Trophoblast cell (in vitro differentiated cells and primary cell): ENCODE measurements around the gene EPS8.

Experiments
- DNase-seq, 2 donors: peaks; one replicate each; pipeline ENCODE4 v3.0.0-alpha.2; 2016
- H2AFZ ChIP-seq: 2 replicates; pipeline ENCODE4 v1.6.1; 2013; ENCODE audit warnings: low read length, moderate library complexity, mild to moderate bottlenecking; ENCODE audit not compliant: insufficient read depth, poor library complexity
- H2AK5ac ChIP-seq: 2 replicates; pipeline ENCODE4 v1.6.1; 2013; ENCODE audit warnings: mild to moderate bottlenecking, low read length
- H2BK120ac ChIP-seq: 2 replicates; pipeline ENCODE4 v1.6.1; 2013; ENCODE audit warnings: low read length, mild to moderate bottlenecking, moderate library complexity; ENCODE audit not compliant: insufficient read depth, poor library complexity
- H2BK12ac ChIP-seq: 2 replicates; pipeline ENCODE4 v1.6.1; 2013; ENCODE audit warnings: mild to moderate bottlenecking, low read length, moderate library complexity
- H2BK5ac ChIP-seq: 2 replicates; pipeline ENCODE4 v1.6.1; 2013; ENCODE audit warnings: low read length, low read depth, moderate library complexity, mild to moderate bottlenecking; ENCODE audit not compliant: poor library complexity
- H3K14ac ChIP-seq: 2 replicates; pipeline ENCODE4 v1.6.1; 2013; ENCODE audit warnings: mild to moderate bottlenecking, low read length
- H3K18ac ChIP-seq: 2 replicates; pipeline ENCODE4 v1.6.1; 2013; ENCODE audit warnings: mild to moderate bottlenecking, low read length
- H3K23ac ChIP-seq: 2 replicates; pipeline ENCODE4 v1.6.1; 2013; ENCODE audit warnings: low read length
- H3K27ac ChIP-seq: 2 replicates; pipeline ENCODE4 v1.5.1; 2013; ENCODE audit warnings: low read depth, mild to moderate bottlenecking, inconsistent platforms, low read length, moderate library complexity
- H3K27me3 ChIP-seq: 2 replicates; pipeline ENCODE4 v1.6.1; 2013; ENCODE audit warnings: inconsistent platforms, mild to moderate bottlenecking, low read length, moderate library complexity; ENCODE audit not compliant: insufficient read depth
- H3K36me3 ChIP-seq, 2 experiments: 1 replicate in 1 of 2; 2 replicates in 1 of 2; pipeline ENCODE4 v1.6.1; 2013; ENCODE audit warnings: low read length in 2 of 2, mild to moderate bottlenecking in 2 of 2, moderate library complexity in 1 of 2; ENCODE audit not compliant: insufficient read depth in 2 of 2, control insufficient read depth in 1 of 2
- H3K4ac ChIP-seq: 2 replicates; pipeline ENCODE4 v1.6.1; 2013; ENCODE audit warnings: low read depth, mild to moderate bottlenecking, low read length, moderate library complexity
- H3K4me1 ChIP-seq, 2 experiments: 1 replicate in 1 of 2; 2 replicates in 1 of 2; pipeline ENCODE4 v1.6.1; 2013; ENCODE audit warnings: low read length in 2 of 2, mild to moderate bottlenecking in 2 of 2, moderate library complexity in 1 of 2; ENCODE audit not compliant: insufficient read depth in 2 of 2, control insufficient read depth in 1 of 2
- H3K4me2 ChIP-seq: 2 replicates; pipeline ENCODE4 v1.6.1; 2013; ENCODE audit warnings: inconsistent platforms, mild to moderate bottlenecking, low read length, moderate library complexity
- H3K4me3 ChIP-seq: 2 replicates; pipeline ENCODE4 v1.5.1; 2013; ENCODE audit warnings: mild to moderate bottlenecking, low read depth, low read length, inconsistent platforms
- H3K79me1 ChIP-seq: one replicate; pipeline ENCODE4 v1.6.1; 2013; ENCODE audit warnings: low read length
- H3K79me2 ChIP-seq: 2 replicates; pipeline ENCODE4 v1.6.1; 2013; ENCODE audit warnings: low read length, mild to moderate bottlenecking; ENCODE audit not compliant: control insufficient read depth, insufficient read depth, poor library complexity
- H3K9ac ChIP-seq: 2 replicates; pipeline ENCODE4 v1.6.1; 2013; ENCODE audit warnings: mild to moderate bottlenecking, low read length
- H3K9me3 ChIP-seq: 2 replicates; pipeline ENCODE4 v1.6.1; 2013; ENCODE audit warnings: low read depth, mild to moderate bottlenecking, control low read depth, inconsistent platforms, low read length; ENCODE audit not compliant: insufficient read depth
- H4K12ac ChIP-seq: 2 replicates; pipeline ENCODE4 v1.6.1; 2013; ENCODE audit warnings: low read depth, mild to moderate bottlenecking, low read length, moderate library complexity
- H4K8ac ChIP-seq: 2 replicates; pipeline ENCODE4 v1.6.1; 2013; ENCODE audit warnings: low read depth, mild to moderate bottlenecking, low read length, moderate library complexity
- H4K91ac ChIP-seq: one replicate; pipeline ENCODE4 v1.6.1; 2013; ENCODE audit warnings: low read depth, mild to moderate bottlenecking, low read length, moderate library complexity
- WGBS: extraction: QIAGEN DNeasy Blood & Tissue Kit; methylation state at CpG from one replicate; pipeline ENCODE4 v1.1.7; 2013; ENCODE audit warnings: missing lambda C conversion rate; ENCODE audit not compliant: insufficient read length, insufficient coverage; ENCODE audit errors: extremely low coverage; 5-methylcytosine and 5-hydroxymethylcytosine counted together

Gene EPS8

DNA sequence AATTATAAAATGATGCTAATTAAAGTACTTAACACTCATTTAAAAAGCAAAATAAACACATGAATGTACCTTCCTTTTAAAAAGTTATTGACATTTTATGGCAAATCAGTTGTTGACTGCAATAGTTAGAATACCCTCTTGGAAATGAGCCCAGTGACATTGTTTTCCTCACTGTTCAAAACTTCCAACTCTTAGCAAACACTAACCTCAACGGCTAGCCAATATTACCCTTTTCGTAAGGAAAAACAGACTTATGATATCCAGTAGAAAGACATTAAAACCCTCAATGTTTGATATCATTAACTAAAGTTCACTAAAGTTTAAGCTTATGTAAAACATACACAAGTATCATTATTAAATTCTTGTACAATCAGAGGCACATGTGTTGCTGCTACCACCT is 83.6 kb downstream of the EPS8 start:
- Histone ChIP-seq H2BK120ac (no peak overlapping the region), H2BK5ac (no peak overlapping the region)

DNA sequence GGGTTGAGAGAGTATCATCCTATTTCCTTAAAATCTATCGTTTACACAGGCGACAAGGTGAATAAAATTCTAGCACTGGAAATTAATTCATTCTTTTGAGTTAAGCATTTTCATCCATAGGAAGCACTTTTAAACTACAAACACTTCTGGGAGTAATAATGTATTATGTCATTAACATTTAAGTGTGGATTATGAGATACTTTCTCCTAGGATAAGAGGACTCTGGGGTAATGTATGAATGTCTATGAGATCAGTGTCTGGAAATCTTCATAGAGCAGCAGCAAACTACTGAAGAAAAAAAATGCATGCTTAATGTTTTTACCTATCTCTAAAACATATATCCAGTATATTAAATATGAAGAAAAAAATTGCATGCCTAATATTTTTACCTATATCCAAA is 86.9 kb downstream of the EPS8 start:
- Histone ChIP-seq H2AFZ (no peak overlapping the region), H3K18ac (no peak overlapping the region), H4K91ac (no peak overlapping the region), H2BK5ac (no peak overlapping the region), H3K36me3 (no peaks in the 10 kb centered on the region), H3K4ac (no peak overlapping the region), H3K23ac (no peak overlapping the region), H3K9me3 (no peaks in the 10 kb centered on the region), H3K4me1 (no peaks in the 10 kb centered on the region), H4K12ac (no peak overlapping the region), H4K8ac (no peak overlapping the region), H2BK120ac (no peak overlapping the region), H2AK5ac (no peak overlapping the region), H3K27ac (no peak overlapping the region), H3K27me3 (no peaks in the 10 kb centered on the region), H3K4me2 (no peak overlapping the region), H2BK12ac (no peak overlapping the region), H3K14ac (no peak overlapping the region), H3K9ac (no peak overlapping the region), H3K79me1 (no peaks in the 10 kb centered on the region), H3K79me2 (no peaks in the 10 kb centered on the region), H3K4me3 (no peak overlapping the region)
- no CpG with 5 or more reads among the region's 2 CpGs for WGBS
- no peak for DNase-seq

More for the DNA sequence above, 83.6 kb downstream of the EPS8 start:
- H4K8ac ChIP-seq, result no peak overlapping the region
- peaks cover 0 to 2% of the 10 kb centered on the region in 2 experiments for H3K36me3 ChIP-seq
- H3K4me1 ChIP-seq, result no peaks in the 10 kb centered on the region
- H3K14ac ChIP-seq, result no peak overlapping the region
- no peak overlapping the region for H4K12ac ChIP-seq
- no peak overlapping the region for H2BK12ac ChIP-seq
- H3K18ac ChIP-seq, result no peak overlapping the region
- no peak overlapping the region for H3K23ac ChIP-seq
- H3K9ac ChIP-seq, result no peak overlapping the region
- no peaks in the 10 kb centered on the region for H3K79me2 ChIP-seq
- no peaks in the 10 kb centered on the region for H3K9me3 ChIP-seq
- H3K4me2 ChIP-seq, result no peak overlapping the region
- no CpG with 5 or more reads among the region's 2 CpGs for WGBS
- H3K4ac ChIP-seq, result no peak overlapping the region
- H4K91ac ChIP-seq, result no peak overlapping the region
- H3K27me3 ChIP-seq, result no peaks in the 10 kb centered on the region
- no peak overlapping the region for H3K27ac ChIP-seq
- no peak overlapping the region for H2AK5ac ChIP-seq
- DNase-seq, result no peak
- H3K79me1 ChIP-seq, result no peaks in the 10 kb centered on the region
- H2AFZ ChIP-seq, result no peak overlapping the region
- H3K4me3 ChIP-seq, result no peak overlapping the region

DNA sequence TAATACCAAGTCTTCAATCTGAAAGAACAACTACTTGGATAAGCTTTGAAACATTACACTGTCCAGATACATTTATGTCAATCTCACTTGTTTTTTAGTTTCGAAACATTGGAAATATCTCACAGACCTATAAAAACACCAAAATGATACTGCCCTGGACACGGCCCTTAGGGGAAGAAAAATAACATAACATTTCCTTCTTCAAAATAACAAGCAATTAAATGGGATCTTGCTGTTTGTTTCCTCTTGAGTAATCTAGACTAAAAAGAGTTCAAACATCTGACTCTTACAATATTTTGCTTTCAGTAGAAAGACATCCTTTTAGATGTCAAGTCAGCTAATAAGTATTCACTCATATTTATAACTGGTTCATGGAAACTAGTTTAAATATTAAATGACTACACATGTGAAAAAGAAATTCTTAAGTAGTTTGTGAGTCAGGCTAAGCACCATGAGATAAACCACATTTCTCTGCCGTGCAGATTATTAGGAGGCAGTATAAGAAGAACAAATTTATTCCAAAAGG is 87.5 kb downstream of the EPS8 start:
- H3K9ac ChIP-seq, result no peak overlapping the region
- no peak overlapping the region for H3K23ac ChIP-seq
- no peak overlapping the region for H3K14ac ChIP-seq
- H2AK5ac ChIP-seq, result no peak overlapping the region
- H2AFZ ChIP-seq, result no peak overlapping the region
- H3K9me3 ChIP-seq, result no peaks in the 10 kb centered on the region
- H3K4ac ChIP-seq, result no peak overlapping the region
- H3K18ac ChIP-seq, result no peak overlapping the region
- no CpG with 5 or more reads among the region's 3 CpGs for WGBS
- no peaks in the 10 kb centered on the region for H3K79me1 ChIP-seq
- H4K8ac ChIP-seq, result no peak overlapping the region
- no peak overlapping the region for H3K27ac ChIP-seq
- no peak overlapping the region for H4K12ac ChIP-seq
- no peak overlapping the region for H2BK120ac ChIP-seq
- H4K91ac ChIP-seq, result no peak overlapping the region
- no peak overlapping the region for H3K4me3 ChIP-seq
- no peak overlapping the region for H2BK12ac ChIP-seq
- no peak overlapping the region for H2BK5ac ChIP-seq
- H3K4me2 ChIP-seq, result no peak overlapping the region
- no peaks in the 10 kb centered on the region for H3K4me1 ChIP-seq
- no peaks in the 10 kb centered on the region for H3K79me2 ChIP-seq
- H3K27me3 ChIP-seq, result no peaks in the 10 kb centered on the region
- H3K36me3 ChIP-seq, result no peaks in the 10 kb centered on the region
- DNase-seq, result no peak

DNA sequence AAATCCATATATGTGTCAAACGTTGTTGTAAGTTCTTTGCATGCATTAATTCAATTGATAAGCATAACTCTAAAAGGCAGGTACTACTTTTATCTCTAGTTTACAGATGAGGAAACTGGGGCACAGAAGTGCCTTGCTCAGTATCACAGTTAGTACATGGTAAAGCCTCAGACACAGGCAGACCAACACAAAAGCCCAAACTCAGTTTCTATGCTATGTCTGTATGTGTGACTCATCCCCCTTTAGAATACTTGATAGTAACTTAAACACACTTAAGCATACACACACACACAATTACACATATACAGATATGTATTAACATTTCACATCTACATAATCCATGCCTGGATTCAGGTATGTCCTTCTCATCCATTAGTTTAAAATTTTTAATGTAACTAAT is 88.0 kb downstream of the EPS8 start:
- no CpG with 5 or more reads among the region's 1 CpG for whole genome bisulfite sequencing
- Histone ChIP-seq H2AK5ac (no peak overlapping the region), H3K14ac (no peak overlapping the region), H3K79me2 (no peaks in the 10 kb centered on the region), H2BK5ac (no peak overlapping the region), H3K9me3 (no peaks in the 10 kb centered on the region), H3K23ac (no peak overlapping the region), H3K4ac (no peak overlapping the region), H3K36me3 (no peaks in the 10 kb centered on the region), H2AFZ (no peak overlapping the region), H2BK12ac (no peak overlapping the region), H3K4me2 (no peak overlapping the region), H2BK120ac (no peak overlapping the region), H3K4me3 (no peak overlapping the region), H3K27ac (no peak overlapping the region), H3K27me3 (no peaks in the 10 kb centered on the region), H3K9ac (no peak overlapping the region), H4K8ac (no peak overlapping the region), H3K4me1 (no peaks in the 10 kb centered on the region), H3K79me1 (no peaks in the 10 kb centered on the region), H4K12ac (no peak overlapping the region), H3K18ac (no peak overlapping the region), H4K91ac (no peak overlapping the region)
- no peak for DNase-seq
